GM19239 (cell line): ENCODE results near the gene DRC7.
A peak's percentile ranks its signal among the peaks of the same experiment; 100 is the strongest.

Experiments
- DNase-seq: peaks from one replicate; pipeline ENCODE4 v3.0.0; 2011; ENCODE audit warnings: low spot score; ENCODE audit not compliant: insufficient read length
- FAIRE-seq: peaks from 2 replicates; lab custom pipeline; 2011; peaks lifted over from hg19 to GRCh38; lab: Jason Lieb, UNC

The DRC7 gene

GRCh38 chr16:57757326-57757786 lies 62.8 kb downstream of the DRC7 start:
- DNase-seq: peak; percentile 100
- FAIRE-seq: peak; percentile 90

DNA sequence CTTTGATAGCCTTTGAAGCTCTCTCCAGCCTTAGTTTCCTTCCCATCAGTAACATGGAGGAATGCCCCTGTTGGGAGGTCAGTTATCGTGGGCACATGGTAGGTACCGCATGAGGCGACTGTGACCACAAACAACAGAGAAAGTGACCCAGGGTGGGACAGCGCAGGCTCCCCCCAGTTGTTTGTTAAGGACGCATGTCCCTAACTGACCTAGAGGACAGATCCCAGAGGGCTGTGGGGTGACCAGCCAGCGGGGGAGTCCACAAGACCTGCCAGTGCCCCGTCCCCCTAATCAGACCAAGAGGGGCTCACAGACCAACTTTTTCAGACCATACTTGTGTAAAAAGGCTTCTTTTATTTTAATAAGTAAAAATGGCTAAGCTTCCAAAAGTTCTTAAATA lies 63.3 kb downstream of the DRC7 start:
- no peak for FAIRE-seq

GRCh38 chr16:57758331-57759117 lies 63.9 kb downstream of the DRC7 start:
- no peak for DNase-seq
- no peak for FAIRE-seq

More for the DNA sequence above, 63.3 kb downstream of the DRC7 start:
- no peak for DNase-seq

DNA sequence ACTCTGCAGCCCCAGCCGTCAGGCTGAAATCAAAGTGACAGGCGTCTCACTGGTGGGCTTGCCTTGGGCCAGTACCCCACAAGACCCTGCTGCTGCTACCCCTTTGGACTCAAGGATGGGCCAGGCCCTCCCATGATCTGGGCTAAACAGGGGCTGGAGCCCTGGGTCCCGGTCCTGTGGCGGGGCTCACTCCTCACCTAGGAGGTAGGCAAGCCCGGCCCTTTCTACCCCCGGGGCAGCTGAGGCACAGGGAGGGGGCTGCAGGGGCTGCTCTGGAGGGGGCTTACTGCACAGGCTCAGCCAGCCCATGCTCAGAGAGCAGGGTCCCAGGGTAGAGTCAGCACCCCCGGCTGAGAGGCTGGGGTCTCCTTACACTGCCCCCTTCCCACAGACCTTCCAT lies 64.5 kb downstream of the DRC7 start:
- FAIRE-seq (no peak), DNase-seq (no peak)

DNA sequence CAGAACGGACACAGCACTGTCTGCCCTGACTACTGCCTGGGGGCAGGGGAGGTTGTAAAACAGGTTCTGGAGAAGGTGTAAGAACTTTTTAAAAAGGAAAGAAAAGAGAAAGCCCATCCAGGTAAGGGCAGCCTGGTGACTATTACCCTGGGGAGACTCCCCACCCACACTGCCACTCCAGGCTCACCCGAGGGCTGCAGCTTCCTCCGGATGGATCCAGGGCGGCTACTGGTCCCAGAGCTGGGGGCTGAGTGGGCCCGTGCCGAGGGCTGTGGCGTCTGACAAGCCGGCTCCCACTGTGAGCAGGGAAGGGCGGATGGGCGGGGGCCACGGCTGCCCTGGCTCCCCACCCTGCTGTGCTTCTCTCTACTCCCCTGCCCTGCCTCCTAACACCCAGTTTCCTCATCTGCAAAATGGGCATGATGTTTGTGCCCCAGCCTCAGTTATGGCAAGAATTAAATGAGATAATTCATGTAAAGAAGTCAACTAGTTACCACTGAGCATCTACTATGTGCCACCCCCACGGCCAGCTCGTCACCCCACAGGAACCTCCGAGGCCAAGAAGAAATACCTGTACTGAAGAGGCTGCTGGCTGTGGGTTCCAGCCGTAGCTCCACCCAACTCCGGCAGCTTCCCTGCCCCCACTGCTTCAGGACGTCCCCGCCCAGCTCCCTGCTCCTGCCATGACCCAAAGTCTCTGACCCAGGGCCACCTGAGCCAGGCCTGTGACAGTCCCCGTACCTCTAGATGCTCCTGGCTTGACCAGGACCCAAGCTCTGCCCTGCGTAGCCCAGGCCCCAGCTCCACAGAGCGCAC lies 65.1 kb downstream of the DRC7 start:
- DNase-seq (no peak), FAIRE-seq (no peak)

DNA sequence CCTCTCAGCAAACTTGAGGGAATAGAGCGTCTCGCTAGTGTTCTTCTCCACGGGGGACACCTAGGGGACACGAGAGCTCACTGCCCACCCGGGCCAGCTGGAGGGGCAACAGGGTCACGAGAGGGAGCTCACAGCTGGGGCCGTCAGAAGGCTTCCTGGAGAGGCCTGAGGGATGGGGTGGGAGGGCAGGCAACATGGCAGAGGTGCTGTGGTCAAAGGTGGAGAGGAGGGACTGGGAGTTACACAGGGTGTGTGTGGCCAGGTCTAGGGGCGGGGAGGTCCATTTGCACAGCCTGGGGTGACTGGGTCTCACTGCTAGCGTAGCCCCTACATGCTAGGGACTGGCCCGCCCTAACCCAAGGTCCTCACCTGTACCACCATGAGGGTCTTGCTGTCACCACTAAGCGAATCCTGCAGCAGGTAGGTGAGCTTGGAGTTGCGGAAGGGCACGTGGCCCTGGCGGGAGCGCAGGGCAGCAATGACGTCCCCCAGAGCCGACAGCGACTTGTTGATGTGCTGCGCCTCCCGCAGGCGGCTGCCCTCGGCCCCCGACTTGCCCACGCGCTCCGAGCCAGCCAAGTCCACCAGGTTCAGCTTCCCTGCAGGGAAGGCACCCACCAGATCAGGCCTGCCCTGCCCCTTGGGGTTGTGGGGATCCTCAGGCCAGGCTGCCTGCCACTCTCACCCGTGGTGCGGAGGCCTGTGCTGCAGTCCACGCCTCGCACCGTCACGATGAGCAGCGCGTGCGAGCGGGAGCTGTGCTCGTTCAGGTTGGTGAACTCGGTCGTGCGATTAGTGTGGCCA lies 66.0 kb downstream of the DRC7 start:
- no peak for DNase-seq
- no peak for FAIRE-seq

- DNase-seq: no peak
- FAIRE-seq: no peak
These were observed 66.7 kb downstream of the DRC7 start for GRCh38 chr16:57761301-57761700.

GRCh38 chr16:57761957-57762356 lies 67.4 kb downstream of the DRC7 start:
- no peak for DNase-seq
- no peak for FAIRE-seq

- DNase-seq (no peak), FAIRE-seq (no peak)
These were observed 67.9 kb downstream of the DRC7 start for GRCh38 chr16:57762365-57763040.

DNA sequence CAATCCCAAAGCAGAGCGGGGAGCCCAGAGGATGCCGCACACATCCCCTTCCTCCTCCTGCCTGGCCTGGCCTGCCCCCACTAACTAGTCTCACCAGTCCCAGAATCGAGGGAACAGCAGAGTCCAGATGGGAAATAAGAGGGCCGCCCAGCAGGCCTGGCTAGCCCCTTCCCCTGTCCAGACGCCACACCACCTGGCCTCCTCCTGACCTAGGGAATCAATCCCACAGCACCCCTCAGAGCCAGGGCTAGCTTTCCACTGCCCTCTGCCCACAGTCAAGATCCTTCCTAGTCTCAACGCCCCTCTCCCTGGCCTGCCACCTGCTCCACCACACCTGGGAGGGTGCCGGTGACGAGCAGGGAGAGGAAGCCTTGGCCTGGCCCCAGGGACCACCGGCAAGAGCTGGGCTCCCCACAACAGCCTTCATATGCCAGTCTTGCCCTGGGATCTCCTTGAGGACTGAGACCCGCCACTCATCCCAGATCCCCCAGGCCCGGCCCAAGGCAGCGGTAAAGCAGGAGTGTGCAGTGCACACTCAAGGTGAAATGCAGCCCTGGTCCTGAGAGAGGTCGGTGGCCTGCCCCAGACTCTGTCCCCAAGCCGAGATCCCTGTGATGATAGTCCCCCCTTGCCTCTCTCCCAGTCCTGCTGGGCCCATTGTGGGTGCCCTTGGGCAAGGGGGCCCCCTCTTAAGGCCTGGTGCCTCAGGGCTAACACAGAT lies 68.8 kb downstream of the DRC7 start:
- FAIRE-seq (no peak), DNase-seq (no peak)

DNA sequence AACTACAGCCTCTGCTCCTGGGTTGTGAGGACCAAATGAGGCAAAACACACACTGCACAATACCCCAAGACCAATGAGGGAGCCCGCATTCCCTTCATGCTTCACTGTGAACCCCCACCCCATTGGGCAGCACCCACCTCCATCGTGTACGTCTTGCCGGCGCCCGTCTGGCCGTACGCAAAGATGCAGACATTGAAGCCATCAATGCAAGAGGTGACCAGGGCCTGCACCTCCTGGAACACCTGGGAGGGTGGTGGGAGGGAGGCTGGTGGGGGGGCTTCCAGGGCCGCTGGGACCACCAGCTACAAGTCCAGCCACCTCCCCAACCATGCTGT lies 69.4 kb downstream of the DRC7 start:
- DNase-seq: no peak
- no peak for FAIRE-seq

- DNase-seq (peak; percentile 45), FAIRE-seq (peak; percentile 21)
These were observed 69.9 kb downstream of the DRC7 start for GRCh38 chr16:57764341-57765159.

- DNase-seq (no peak), FAIRE-seq (no peak)
These were observed 70.6 kb downstream of the DRC7 start for GRCh38 chr16:57765160-57765728.

DNA sequence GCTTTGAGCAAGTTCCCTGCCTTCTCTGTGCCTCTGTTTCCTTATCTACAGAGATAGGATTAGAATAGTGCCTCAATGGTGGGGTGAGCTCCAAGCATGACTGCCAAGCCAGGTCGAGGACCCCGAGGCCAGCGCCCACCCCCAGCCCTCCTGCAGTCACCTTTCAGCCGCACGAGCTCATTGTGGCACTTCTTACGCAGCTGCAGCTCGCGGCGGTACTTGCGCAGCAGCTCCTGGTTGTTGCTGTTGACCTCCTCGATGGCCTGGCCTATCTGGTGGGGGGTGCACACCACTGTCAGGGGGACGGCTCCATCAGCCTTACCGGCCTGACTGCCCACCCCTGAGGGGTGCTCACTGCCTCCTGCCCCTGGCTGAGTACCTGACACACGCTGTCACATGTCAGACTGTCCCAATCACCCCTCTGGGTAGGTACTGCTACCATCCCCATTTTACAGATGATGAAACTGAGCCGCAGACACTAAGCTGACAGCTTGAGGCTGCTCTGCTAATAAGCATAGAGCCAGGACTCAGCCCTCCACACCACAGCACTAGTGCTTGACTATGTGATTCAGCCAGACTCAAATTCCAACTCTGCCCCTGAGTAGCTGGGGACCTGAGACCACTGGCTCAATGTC lies 72.2 kb downstream of the DRC7 start:
- FAIRE-seq (no peak), DNase-seq (no peak)

DNA sequence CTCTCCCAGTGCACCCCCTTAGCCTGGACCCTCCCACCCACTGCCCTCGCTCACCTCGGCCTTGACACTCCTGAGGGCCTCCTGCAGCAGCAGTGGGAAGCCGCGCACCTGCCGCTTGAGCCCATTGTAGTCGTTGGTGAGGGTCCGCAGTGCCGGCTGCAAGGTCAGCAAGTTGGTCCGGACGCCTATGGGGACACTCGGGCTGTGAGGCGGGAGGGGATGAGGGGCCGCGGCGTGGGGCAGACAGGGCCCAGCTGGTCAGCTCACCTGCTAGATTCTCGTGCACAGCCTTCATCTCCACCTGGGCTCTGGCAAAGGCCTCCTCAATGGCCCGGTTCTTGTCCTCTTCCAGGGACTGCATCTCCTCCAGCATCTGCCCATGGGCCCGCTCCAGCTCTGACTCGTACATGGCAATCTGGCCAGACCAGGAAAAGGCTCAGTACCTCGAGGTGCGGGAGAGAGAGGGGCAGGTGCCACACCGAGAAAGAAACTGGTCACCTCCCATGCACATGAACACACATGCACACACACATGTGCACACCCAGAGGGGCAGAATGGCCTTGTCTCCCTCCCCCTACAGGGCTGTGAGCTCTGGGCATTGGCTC lies 75.0 kb downstream of the DRC7 start:
- no peak for DNase-seq
- FAIRE-seq: no peak

- DNase-seq (no peak), FAIRE-seq (no peak)
These were observed 75.8 kb downstream of the DRC7 start for GRCh38 chr16:57770361-57770760.

GRCh38 chr16:57771141-57771785 lies 76.7 kb downstream of the DRC7 start:
- FAIRE-seq (no peak), DNase-seq (no peak)
